ENCODE results near the gene SC5D.

DNA sequence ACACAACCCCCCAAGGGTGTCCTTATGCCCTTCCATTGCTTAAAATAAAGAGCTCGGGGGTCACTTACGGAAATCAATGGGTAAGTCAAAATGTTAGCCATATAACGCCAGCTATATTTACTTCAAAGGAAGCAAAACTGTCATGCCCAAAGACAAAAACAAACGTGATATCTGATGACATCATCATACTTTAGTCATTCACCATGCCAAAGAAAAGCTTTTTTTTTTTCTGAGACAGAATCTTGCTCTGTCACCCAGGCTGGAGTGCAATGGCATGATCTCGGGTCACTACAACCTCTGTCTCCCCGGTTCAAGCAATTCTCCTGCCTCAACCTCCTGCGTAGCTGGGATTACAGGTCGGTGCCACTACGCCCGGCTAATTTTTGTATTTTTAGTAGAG lies 47.7 kb upstream of the SC5D start:
- TF ChIP-seq, protein P1, sequence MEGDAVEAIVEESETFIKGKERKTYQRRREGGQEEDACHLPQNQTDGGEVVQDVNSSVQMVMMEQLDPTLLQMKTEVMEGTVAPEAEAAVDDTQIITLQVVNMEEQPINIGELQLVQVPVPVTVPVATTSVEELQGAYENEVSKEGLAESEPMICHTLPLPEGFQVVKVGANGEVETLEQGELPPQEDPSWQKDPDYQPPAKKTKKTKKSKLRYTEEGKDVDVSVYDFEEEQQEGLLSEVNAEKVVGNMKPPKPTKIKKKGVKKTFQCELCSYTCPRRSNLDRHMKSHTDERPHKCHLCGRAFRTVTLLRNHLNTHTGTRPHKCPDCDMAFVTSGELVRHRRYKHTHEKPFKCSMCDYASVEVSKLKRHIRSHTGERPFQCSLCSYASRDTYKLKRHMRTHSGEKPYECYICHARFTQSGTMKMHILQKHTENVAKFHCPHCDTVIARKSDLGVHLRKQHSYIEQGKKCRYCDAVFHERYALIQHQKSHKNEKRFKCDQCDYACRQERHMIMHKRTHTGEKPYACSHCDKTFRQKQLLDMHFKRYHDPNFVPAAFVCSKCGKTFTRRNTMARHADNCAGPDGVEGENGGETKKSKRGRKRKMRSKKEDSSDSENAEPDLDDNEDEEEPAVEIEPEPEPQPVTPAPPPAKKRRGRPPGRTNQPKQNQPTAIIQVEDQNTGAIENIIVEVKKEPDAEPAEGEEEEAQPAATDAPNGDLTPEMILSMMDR (IDR thresholded peaks at IDR 0.05): no peak
- TF ChIP-seq POLR2A (IDR thresholded peaks at IDR 0.05): no peak
